ENCODE results near the gene AKAP14. TPM values are rescaled to one million over a fixed set of nuclear protein-coding genes. Genes with fewer than 3 reads are reported as not detected.
A peak's percentile ranks its signal among the peaks of the same experiment; 100 is the strongest.

AKAP14 gene
- total RNA-seq = 10 to 100 TPM in 1 of 8 experiments, under 1 TPM in 1, not detected in 6; 0.16 to 31.4 TPM

- Histone ChIP-seq H3K4me1 (replicated peaks in 1 of 2) (no peaks in the 10 kb centered on the region), H3K27ac (no peak within 1 kb of the TSS), H3K4me3 (no peak within 1 kb of the TSS)
- in situ Hi-C loops (cut with MboI; ENCODE audit: low pct_unique_long_range_greater_than_20kb in 2 of 9, low sequenced_read_pairs in 9 of 9, unreplicated experiment in 9 of 9) = no loop called here
- peak in 5 of 8 experiments; percentile 14 to 96 (median 78) for ATAC-seq (replicated peaks in 6 of 8)
- 0 to 83% (median 20%) methylated on average over 1 to 2 of the region's 4 CpGs; no CpG with 5 or more reads in 7 of the 10 experiments for WGBS, 10 experiments
Measured at GRCh38 chrX:119895843-119896326, at the start of gene AKAP14. Gene AKAP14 (plus strand): TSS chrX:119895893. CDS start chrX:119903224, 7,331 bp downstream.

GRCh38 chrX:119852382-119853353 is 43.0 kb upstream of the AKAP14 start, which contains the start of gene UPF3B:
Gene UPF3B (minus strand): TSS chrX:119852963. CDS start chrX:119852928, 35 bp downstream.
- peak within 1 kb of the TSS; percentile 88 to 94 for H3K27ac ChIP-seq
- in situ Hi-C loops (cut with MboI; ENCODE audit: low pct_unique_long_range_greater_than_20kb in 2 of 9, low sequenced_read_pairs in 9 of 9, unreplicated experiment in 9 of 9) = no loop called here
- H3K4me3 ChIP-seq = peak within 1 kb of the TSS; percentile 59 to 94 (median 90)
- no peaks in the 10 kb centered on the region for H3K4me1 ChIP-seq (replicated peaks in 1 of 2)
- WGBS, 10 experiments = 0 to 20% (median 14%) methylated on average over 1 to 8 of the region's 54 CpGs; no CpG with 5 or more reads in 7 of the 10 experiments
- ATAC-seq (replicated peaks in 6 of 8) = peak; percentile 92 to 99 (median 96)

GRCh38 chrX:119853444-119853843 is 42.2 kb upstream of the AKAP14 start:
- peak in 2 of 8 experiments; percentile 7 to 13 for ATAC-seq (replicated peaks in 6 of 8)
- in situ Hi-C loops (cut with MboI; ENCODE audit: low pct_unique_long_range_greater_than_20kb in 2 of 9, low sequenced_read_pairs in 9 of 9, unreplicated experiment in 9 of 9) = no loop called here
- Histone ChIP-seq H3K4me1 (replicated peaks in 1 of 2) (no peaks in the 10 kb centered on the region), H3K4me3 (peak overlapping the region; percentile 26 to 94 (median 89)), H3K27ac (peak overlapping the region in 1 of 2 donors; percentile 32)
- WGBS, 10 experiments = 29 to 75% (median 46%) methylated on average over 3 to 9 of the region's 10 CpGs; no CpG with 5 or more reads in 7 of the 10 experiments

GRCh38 chrX:119870626-119871131 is 25.0 kb upstream of the AKAP14 start:
- H3K4me3 ChIP-seq = peak overlapping the region; percentile 44 to 98 (median 63)
- in situ Hi-C loops (cut with MboI; ENCODE audit: low pct_unique_long_range_greater_than_20kb in 2 of 9, low sequenced_read_pairs in 9 of 9, unreplicated experiment in 9 of 9) = no loop called here
- WGBS, 10 experiments = 0 to 38% (median 0%) methylated on average over 1 to 3 of the region's 25 CpGs; no CpG with 5 or more reads in 7 of the 10 experiments
- peak; percentile 7 to 37 (median 21) for ATAC-seq (replicated peaks in 6 of 8)
- H3K4me1 ChIP-seq (replicated peaks in 1 of 2) = peaks cover 0 to 9% of the 10 kb centered on the region in 2 donors
- peak overlapping the region; percentile 89 to 99 for H3K27ac ChIP-seq

- in situ Hi-C loops (cut with MboI; ENCODE audit: low pct_unique_long_range_greater_than_20kb in 2 of 9, low sequenced_read_pairs in 9 of 9, unreplicated experiment in 9 of 9) = no loop called here
- Histone ChIP-seq H3K27ac (peak overlapping the region; percentile 89 to 99), H3K4me3 (peak overlapping the region; percentile 44 to 98 (median 63)), H3K4me1 (replicated peaks in 1 of 2) (peaks cover 0 to 9% of the 10 kb centered on the region in 2 donors)
- ATAC-seq (replicated peaks in 6 of 8) = peak; percentile 27 to 58 (median 50)
- 0 to 38% (median 0%) methylated on average over 1 to 24 of the region's 26 CpGs; no CpG with 5 or more reads in 5 of the 10 experiments for WGBS, 10 experiments
Measured at GRCh38 chrX:119871245-119871598, 24.5 kb upstream of the AKAP14 start.

GRCh38 chrX:119871599-119872395 is 23.9 kb upstream of the AKAP14 start, which contains the start of the genes NDUFA1 and RNF113A:
Gene NDUFA1 (plus strand): TSS chrX:119871832. CDS start chrX:119871912, 80 bp downstream.
Gene RNF113A (minus strand): TSS chrX:119871733. CDS start chrX:119871613, 120 bp downstream.
- H3K27ac ChIP-seq = peak within 1 kb of the TSS; percentile 89 to 99
- H3K4me1 ChIP-seq (replicated peaks in 1 of 2) = peaks cover 0 to 9% of the 10 kb centered on the region in 2 donors
- WGBS, 10 experiments = 0 to 59% (median 0%) methylated on average over 3 to 22 of the region's 62 CpGs; no CpG with 5 or more reads in 6 of the 10 experiments
- peak; percentile 90 to 95 (median 94) for ATAC-seq (replicated peaks in 6 of 8)
- in situ Hi-C loops (cut with MboI; ENCODE audit: low pct_unique_long_range_greater_than_20kb in 2 of 9, low sequenced_read_pairs in 9 of 9, unreplicated experiment in 9 of 9) = no loop called here
- H3K4me3 ChIP-seq = peak within 1 kb of the TSS; percentile 44 to 98 (median 63)

- H3K4me3 ChIP-seq = no peak overlapping the region
- in situ Hi-C loops (cut with MboI; ENCODE audit: low pct_unique_long_range_greater_than_20kb in 2 of 9, low sequenced_read_pairs in 9 of 9, unreplicated experiment in 9 of 9) = no loop called here
- no peak overlapping the region for H3K27ac ChIP-seq
- WGBS, 10 experiments = 20 to 100% (median 69%) methylated on average over 1 to 2 of the region's 2 CpGs; no CpG with 5 or more reads in 4 of the 10 experiments
- ATAC-seq (replicated peaks in 6 of 8) = no peak
- H3K4me1 ChIP-seq (replicated peaks in 1 of 2) = no peaks in the 10 kb centered on the region
Measured at GRCh38 chrX:119878740-119879139, 17.0 kb upstream of the AKAP14 start.

GRCh38 chrX:119880076-119880475 is 15.6 kb upstream of the AKAP14 start:
- no peak overlapping the region for H3K4me3 ChIP-seq
- in situ Hi-C loops (cut with MboI; ENCODE audit: low pct_unique_long_range_greater_than_20kb in 2 of 9, low sequenced_read_pairs in 9 of 9, unreplicated experiment in 9 of 9) = no loop called here
- WGBS, 10 experiments = 49 to 100% (median 95%) methylated on average over 1 to 5 of the region's 5 CpGs; no CpG with 5 or more reads in 7 of the 10 experiments
- no peaks in the 10 kb centered on the region for H3K4me1 ChIP-seq (replicated peaks in 1 of 2)
- no peak overlapping the region for H3K27ac ChIP-seq
- ATAC-seq (replicated peaks in 6 of 8) = no peak

GRCh38 chrX:119880552-119881437 is 14.9 kb upstream of the AKAP14 start:
- WGBS, 10 experiments = 17 to 90% (median 60%) methylated on average over 1 to 5 of the region's 11 CpGs; no CpG with 5 or more reads in 5 of the 10 experiments
- Histone ChIP-seq H3K27ac (no peak overlapping the region), H3K4me3 (no peak overlapping the region), H3K4me1 (replicated peaks in 1 of 2) (no peaks in the 10 kb centered on the region)
- in situ Hi-C loops (cut with MboI; ENCODE audit: low pct_unique_long_range_greater_than_20kb in 2 of 9, low sequenced_read_pairs in 9 of 9, unreplicated experiment in 9 of 9) = no loop called here
- ATAC-seq (replicated peaks in 6 of 8) = peak; percentile 78 to 97 (median 90)

GRCh38 chrX:119885554-119886428 is 9.9 kb upstream of the AKAP14 start:
- in situ Hi-C loops (cut with MboI; ENCODE audit: low pct_unique_long_range_greater_than_20kb in 2 of 9, low sequenced_read_pairs in 9 of 9, unreplicated experiment in 9 of 9) = no loop called here
- H3K4me1 ChIP-seq (replicated peaks in 1 of 2) = no peaks in the 10 kb centered on the region
- H3K4me3 ChIP-seq = no peak overlapping the region
- WGBS, 10 experiments = 46 to 100% (median 60%) methylated on average over 3 to 9 of the region's 11 CpGs; no CpG with 5 or more reads in 6 of the 10 experiments
- no peak overlapping the region for H3K27ac ChIP-seq
- ATAC-seq (replicated peaks in 6 of 8) = no peak

All from motor neuron (in vitro differentiated cells).